ENCODE results near the gene APCDD1. TPM values are rescaled to one million over a fixed set of nuclear protein-coding genes. Genes with fewer than 3 reads are reported as not detected.

Gene APCDD1
- total RNA-seq, 1 experiment from 2014 or later, result not detected

DNA sequence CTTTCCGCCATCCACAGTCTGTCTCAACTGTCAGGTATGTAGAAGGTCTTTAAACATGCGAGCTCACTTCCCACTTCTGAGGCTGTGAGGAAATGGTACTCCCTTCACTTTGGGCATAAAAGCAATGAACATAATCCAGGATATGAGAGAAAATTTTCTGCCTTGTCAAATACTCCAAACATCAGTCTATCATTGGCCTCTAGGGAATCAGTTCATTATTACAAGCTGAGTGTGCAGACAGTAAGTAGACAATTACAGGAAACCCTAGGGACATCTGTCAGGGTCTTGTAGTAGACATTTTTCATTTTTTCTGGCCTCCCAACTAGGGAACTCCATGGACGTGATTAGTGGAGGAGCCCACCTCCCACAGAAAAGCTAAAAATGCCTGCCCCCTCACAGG, 13.6 kb upstream of the APCDD1 start:
- no TSS peak for BruUV-seq (replicated peaks)
- DNase-seq, result no peak
- Mint-ChIP-seq H3K36me3 (ENCODE audit: insufficient read depth, unreplicated experiment) (no peaks in the 10 kb centered on the region), H3K9me3 (ENCODE audit: low read depth, unreplicated experiment) (no peaks in the 10 kb centered on the region), H3K4me3 (ENCODE audit: low read depth, unreplicated experiment) (no peak overlapping the region), H3K27ac (ENCODE audit: unreplicated experiment) (no peak overlapping the region), H3K4me1 (ENCODE audit: low read depth, unreplicated experiment) (no peaks in the 10 kb centered on the region), H3K27me3 (ENCODE audit: unreplicated experiment) (peaks cover 69% of the 10 kb centered on the region)
- TF ChIP-seq, protein P1, sequence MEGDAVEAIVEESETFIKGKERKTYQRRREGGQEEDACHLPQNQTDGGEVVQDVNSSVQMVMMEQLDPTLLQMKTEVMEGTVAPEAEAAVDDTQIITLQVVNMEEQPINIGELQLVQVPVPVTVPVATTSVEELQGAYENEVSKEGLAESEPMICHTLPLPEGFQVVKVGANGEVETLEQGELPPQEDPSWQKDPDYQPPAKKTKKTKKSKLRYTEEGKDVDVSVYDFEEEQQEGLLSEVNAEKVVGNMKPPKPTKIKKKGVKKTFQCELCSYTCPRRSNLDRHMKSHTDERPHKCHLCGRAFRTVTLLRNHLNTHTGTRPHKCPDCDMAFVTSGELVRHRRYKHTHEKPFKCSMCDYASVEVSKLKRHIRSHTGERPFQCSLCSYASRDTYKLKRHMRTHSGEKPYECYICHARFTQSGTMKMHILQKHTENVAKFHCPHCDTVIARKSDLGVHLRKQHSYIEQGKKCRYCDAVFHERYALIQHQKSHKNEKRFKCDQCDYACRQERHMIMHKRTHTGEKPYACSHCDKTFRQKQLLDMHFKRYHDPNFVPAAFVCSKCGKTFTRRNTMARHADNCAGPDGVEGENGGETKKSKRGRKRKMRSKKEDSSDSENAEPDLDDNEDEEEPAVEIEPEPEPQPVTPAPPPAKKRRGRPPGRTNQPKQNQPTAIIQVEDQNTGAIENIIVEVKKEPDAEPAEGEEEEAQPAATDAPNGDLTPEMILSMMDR (IDR thresholded peaks at IDR 0.05; ENCODE audit: unreplicated experiment), result no peak
- intact Hi-C loops (cut with micrococcal nuclease; ENCODE audit: unreplicated experiment), result no loop called here
- CTCF ChIA-PET, result interaction anchor here (0.7 kb wide), 1 partner anchor 8 kb away, joined by 3 read pairs; no protein-coding TSS in a partner anchor

DNA sequence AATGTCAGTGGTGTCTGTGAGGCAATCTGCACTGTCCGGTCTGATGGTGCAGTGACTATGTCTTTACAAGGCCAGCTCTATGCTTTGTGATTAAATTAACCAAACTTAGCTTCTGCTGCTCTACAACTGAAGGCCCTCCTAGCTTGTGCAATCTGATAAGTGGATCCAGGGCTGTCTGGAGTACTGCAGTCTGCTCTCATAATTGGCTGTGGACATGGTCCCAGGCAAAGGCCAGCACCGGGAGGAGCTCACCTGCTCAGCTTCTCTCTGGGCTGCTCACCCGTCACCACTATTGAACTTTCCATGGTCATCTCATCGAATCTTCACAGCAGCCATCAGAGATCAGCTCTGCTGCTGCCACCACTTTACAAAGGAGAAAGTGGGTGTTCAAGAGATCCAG, 13.0 kb upstream of the APCDD1 start:
- Mint-ChIP-seq H3K9me3 (ENCODE audit: low read depth, unreplicated experiment) (no peaks in the 10 kb centered on the region), H3K4me3 (ENCODE audit: low read depth, unreplicated experiment) (no peak overlapping the region), H3K4me1 (ENCODE audit: low read depth, unreplicated experiment) (no peaks in the 10 kb centered on the region), H3K27me3 (ENCODE audit: unreplicated experiment) (peaks cover 75% of the 10 kb centered on the region), H3K36me3 (ENCODE audit: insufficient read depth, unreplicated experiment) (no peaks in the 10 kb centered on the region), H3K27ac (ENCODE audit: unreplicated experiment) (no peak overlapping the region)
- TF ChIP-seq, protein P1 (IDR thresholded peaks at IDR 0.05; ENCODE audit: unreplicated experiment), result no peak
- intact Hi-C loops (cut with micrococcal nuclease; ENCODE audit: unreplicated experiment), result no loop called here
- CTCF ChIA-PET, result no interaction called here
- DNase-seq, result no peak
- no TSS peak for BruUV-seq (replicated peaks)

DNA sequence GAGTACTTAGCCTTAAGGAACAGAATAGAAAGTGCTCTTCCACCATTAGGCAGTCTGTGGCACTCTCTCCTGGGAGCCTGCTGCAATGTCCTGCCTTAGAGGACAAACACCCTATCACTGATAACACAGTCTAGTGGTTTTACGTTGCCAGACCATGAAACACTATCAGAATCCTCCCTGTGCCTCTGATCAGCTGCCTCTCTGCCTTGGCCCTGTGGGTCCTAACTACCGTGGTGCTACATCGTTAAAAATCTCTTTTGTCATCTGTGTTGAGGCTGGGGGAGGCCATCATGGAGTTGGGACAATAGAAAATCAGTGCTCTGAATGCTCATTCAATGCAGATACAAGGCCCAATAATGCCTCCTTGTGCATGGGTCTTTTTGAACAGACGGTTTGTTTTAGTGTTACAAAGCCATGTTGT, 11.9 kb upstream of the APCDD1 start:
- DNase-seq, result no peak
- Mint-ChIP-seq H3K36me3 (ENCODE audit: insufficient read depth, unreplicated experiment) (no peaks in the 10 kb centered on the region), H3K27ac (ENCODE audit: unreplicated experiment) (no peak overlapping the region), H3K27me3 (ENCODE audit: unreplicated experiment) (peaks cover 85% of the 10 kb centered on the region), H3K4me1 (ENCODE audit: low read depth, unreplicated experiment) (no peaks in the 10 kb centered on the region), H3K4me3 (ENCODE audit: low read depth, unreplicated experiment) (no peak overlapping the region), H3K9me3 (ENCODE audit: low read depth, unreplicated experiment) (no peaks in the 10 kb centered on the region)
- BruUV-seq (replicated peaks), result no TSS peak
- CTCF ChIA-PET, result no interaction called here
- intact Hi-C loops (cut with micrococcal nuclease; ENCODE audit: unreplicated experiment), result no loop called here
- TF ChIP-seq, protein P1 (IDR thresholded peaks at IDR 0.05; ENCODE audit: unreplicated experiment), result no peak

DNA sequence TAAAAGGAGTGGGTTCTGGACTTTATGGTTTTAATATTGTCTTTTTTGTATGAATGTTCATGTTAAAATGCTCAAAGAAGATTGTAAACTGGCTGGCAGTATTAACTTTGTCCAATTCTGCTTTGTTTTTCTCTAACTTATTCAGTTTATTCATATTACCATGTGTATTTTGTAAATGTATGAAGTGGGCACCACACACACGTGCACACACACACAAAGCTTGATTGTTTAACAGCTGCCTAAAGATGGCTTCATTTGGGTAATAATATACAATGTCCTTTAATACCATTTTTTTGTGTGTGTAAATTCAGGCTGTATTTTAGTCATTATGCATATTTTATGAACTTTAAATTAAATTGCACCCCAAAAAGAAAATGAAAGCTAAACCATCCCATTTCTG, 11.4 kb upstream of the APCDD1 start:
- Mint-ChIP-seq H3K27me3 (ENCODE audit: unreplicated experiment) (peaks cover 90% of the 10 kb centered on the region), H3K27ac (ENCODE audit: unreplicated experiment) (no peak overlapping the region), H3K9me3 (ENCODE audit: low read depth, unreplicated experiment) (no peaks in the 10 kb centered on the region), H3K4me3 (ENCODE audit: low read depth, unreplicated experiment) (no peak overlapping the region), H3K36me3 (ENCODE audit: insufficient read depth, unreplicated experiment) (no peaks in the 10 kb centered on the region), H3K4me1 (ENCODE audit: low read depth, unreplicated experiment) (no peaks in the 10 kb centered on the region)
- CTCF ChIA-PET, result no interaction called here
- TF ChIP-seq, protein P1 (IDR thresholded peaks at IDR 0.05; ENCODE audit: unreplicated experiment), result no peak
- intact Hi-C loops (cut with micrococcal nuclease; ENCODE audit: unreplicated experiment), result no loop called here
- no peak for DNase-seq
- no TSS peak for BruUV-seq (replicated peaks)
